Stimulated activated CD8-positive, alpha-beta memory T cell treated with anti-CD3 and anti-CD28 coated beads, Interleukin-7, amount 100 ng/mL, for 1 hour (primary cell): ENCODE results near the gene SLC27A2.

Experiments
- DNase-seq, 2 donors: peaks; one replicate each; pipeline ENCODE4 v3.0.0-alpha.2; 2020; ENCODE audit warnings: low read depth in 2 of 2

SLC27A2 gene

DNA sequence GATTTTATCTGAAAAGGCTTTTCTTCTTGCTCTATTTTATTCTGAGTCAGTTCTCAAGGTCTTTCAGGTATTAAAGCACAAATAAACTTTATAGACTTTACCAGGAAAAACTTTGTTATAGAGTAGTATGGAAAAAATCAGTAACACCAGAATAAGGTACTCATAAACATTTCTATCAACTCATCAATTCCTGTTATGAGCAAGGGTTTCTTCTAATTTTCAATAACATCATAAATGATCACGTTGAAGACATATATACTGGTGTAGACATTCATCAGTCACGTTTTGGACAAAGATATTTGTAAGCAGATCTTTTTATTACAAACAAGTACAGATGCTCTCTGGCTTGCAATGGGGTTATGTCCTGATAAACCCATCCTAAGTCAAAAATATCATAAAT lies 93.1 kb downstream of the SLC27A2 start:
- no peak for DNase-seq

DNA sequence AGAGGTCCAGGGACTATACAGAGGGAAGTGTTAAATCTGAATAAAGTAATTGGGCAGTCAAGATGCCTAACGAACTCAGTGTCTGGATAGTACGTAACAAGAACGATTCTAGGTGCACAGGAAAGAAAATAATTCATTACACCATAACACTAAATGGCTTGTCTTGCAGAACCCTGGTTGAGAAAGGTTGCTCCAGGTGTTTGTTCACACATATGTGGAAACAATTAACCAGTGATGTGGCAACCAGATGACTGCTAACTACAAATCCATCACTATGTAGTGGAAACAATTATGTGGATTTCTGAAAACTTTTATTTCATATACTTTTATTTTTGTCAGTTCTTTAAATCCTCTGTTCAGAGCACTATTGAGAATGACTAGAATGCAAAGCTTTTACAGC lies 93.9 kb downstream of the SLC27A2 start:
- no peak for DNase-seq

DNA sequence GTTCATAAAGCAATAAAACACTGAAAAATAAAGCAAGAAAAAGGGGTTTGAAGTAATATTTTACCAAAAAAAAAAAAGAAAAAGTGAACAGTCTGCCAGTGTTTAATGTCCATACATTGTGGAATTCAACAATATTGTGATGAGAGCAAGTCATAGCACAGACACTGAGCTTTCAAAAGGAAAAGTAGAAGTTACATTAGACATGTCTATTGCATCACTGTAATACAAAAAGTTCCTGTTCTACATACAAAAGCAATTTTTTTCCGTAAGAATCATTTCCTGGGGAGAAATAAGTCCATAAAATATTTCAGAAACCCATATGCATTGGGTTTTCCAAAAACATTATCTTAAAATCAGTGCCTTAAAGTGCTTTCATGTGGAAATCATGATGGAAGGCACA lies 95.4 kb downstream of the SLC27A2 start:
- DNase-seq: no peak

GRCh38 chr15:50278496-50278895 lies 96.5 kb downstream of the SLC27A2 start:
- no peak for DNase-seq

DNA sequence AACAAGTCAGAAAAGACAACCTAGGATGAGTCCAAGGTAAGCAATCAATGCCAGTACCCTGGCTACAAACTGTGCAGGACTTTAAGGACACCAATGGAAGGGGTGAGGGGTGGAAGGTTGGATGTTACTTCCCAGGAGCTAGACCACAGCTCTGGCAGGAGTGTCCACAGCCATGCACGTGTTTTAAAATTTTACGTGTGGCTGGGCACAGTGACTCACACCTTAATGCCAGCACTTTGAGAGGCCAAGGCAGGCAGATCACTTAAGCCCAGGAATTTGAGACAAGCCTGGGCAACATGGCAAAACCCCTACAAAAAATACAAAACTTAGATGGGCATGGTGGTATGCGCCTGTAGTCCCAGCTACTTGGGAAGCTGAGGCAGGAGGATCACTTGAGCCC lies 98.3 kb downstream of the SLC27A2 start:
- no peak for DNase-seq

GRCh38 chr15:50281427-50281826 lies 99.4 kb downstream of the SLC27A2 start:
- no peak for DNase-seq
